ENCODE measurements around the gene NOL6. TPM values are rescaled to one million over a fixed set of nuclear protein-coding genes. Genes with fewer than 3 reads are reported as not detected.

NOL6 gene
- total and polyA plus RNA-seq, 2 of the 13 experiments (the other 11 are each of a cell fraction or from before 2014, with no cell fraction given) = 17.0 to 30.2 TPM

GRCh38 chr9:33443047-33443446 is 30.7 kb downstream of the NOL6 start:
- peak; percentile 65 for DNase-seq (ENCODE audit: low spot score)
- Histone ChIP-seq H3K27me3 (ENCODE audit: control insufficient read depth in 1 of 2, insufficient read depth in 2 of 2, low read length in 2 of 2) (peaks cover 8 to 32% of the 10 kb centered on the region in 2 experiments), H3K79me2 (ENCODE audit: insufficient read depth, low read length) (no peaks in the 10 kb centered on the region), H2AFZ (ENCODE audit: low read length) (no peak overlapping the region), H3K4me1 (ENCODE audit: insufficient read depth, low read length) (peaks cover 58% of the 10 kb centered on the region), H3K27ac (ENCODE audit: extremely low read length, insufficient read depth, low read length) (no peak overlapping the region), H3K36me3 (replicated peaks in 1 of 2; ENCODE audit: control insufficient read depth in 1 of 2, insufficient read depth in 2 of 2, low read length in 2 of 2) (no peaks in the 10 kb centered on the region), H4K20me1 (ENCODE audit: insufficient read depth, low read length) (no peaks in the 10 kb centered on the region), H3K9me3 (ENCODE audit: low read length) (no peaks in the 10 kb centered on the region), H3K4me3 (replicated peaks in 1 of 3; ENCODE audit: insufficient read depth in 1 of 3, low read depth in 2 of 3, low read length in 3 of 3) (peak overlapping the region in 1 of 3 experiments; percentile 25; a peak in 1 of 6 replicates), H3K9ac (ENCODE audit: insufficient read depth, low read depth, low read length) (no peak overlapping the region), H3K4me2 (ENCODE audit: low read depth, low read length) (peak overlapping the region; percentile 57)
- CTCF ChIA-PET (ENCODE audit: low intra/inter-chr PET ratio, low total read pairs) = no interaction called here
- FAIRE-seq = no peak
- POLR2A ChIA-PET = interaction anchor here (1.0 to 2.9 kb wide), 3 partner anchors 10 to 48 kb away, joined by 4 to 10 read pairs (median 9); no protein-coding TSS in a partner anchor
- 23% methylated on average over 4 of the region's 9 CpGs for WGBS (ENCODE audit: low lambda C conversion rate)
- peak; percentile 36; the same call in 2 of the 3 replicates for ATAC-seq
- intact Hi-C loops (cut with micrococcal nuclease; ENCODE audit: unreplicated experiment) = no loop called here
- no TSS peak for BruUV-seq (replicated peaks)
- in situ Hi-C loops (cut with HindIII; ENCODE audit: extremely low pct_ligation_motif_present, low pct_unique_long_range_greater_than_20kb) = no loop called here
- peak; percentile 65; the same call in 1 of the 2 replicates for TF ChIP-seq NR2F2 (IDR thresholded peaks at IDR 0.05; ENCODE audit: borderline replicate concordance, low read depth)
- peak; percentile 39; the same call in 1 of the 2 replicates for TF ChIP-seq FOSL1 (CRISPR knock-in tag; IDR thresholded peaks at IDR 0.05; ENCODE audit: borderline replicate concordance)
- 0 out of 2 replicates have a peak, but pooled peaks have one; percentile 38 for TF ChIP-seq ATF3 (CRISPR knock-in tag; IDR thresholded peaks at IDR 0.05)
- no peak for TF ChIP-seq FOXJ3 (CRISPR knock-in tag; IDR thresholded peaks at IDR 0.05; ENCODE audit: borderline replicate concordance)
- peak; percentile 76 for TF ChIP-seq CEBPG (CRISPR knock-in tag; IDR thresholded peaks at IDR 0.05)
- peak; percentile 59; the same call in 1 of the 2 replicates for TF ChIP-seq ZNF501 (CRISPR knock-in tag; IDR thresholded peaks at IDR 0.05)
- no peak for TF ChIP-seq PHB2 (IDR thresholded peaks at IDR 0.05; ENCODE audit: partially characterized antibody)
- no peak for TF ChIP-seq CREBL2 (CRISPR knock-in tag; IDR thresholded peaks at IDR 0.05; ENCODE audit: borderline replicate concordance)
- TF ChIP-seq DPF2 (CRISPR knock-in tag; IDR thresholded peaks at IDR 0.05; ENCODE audit: borderline replicate concordance, low read depth) = peak; percentile 35; the same call in 1 of the 2 replicates
- peak; percentile 57; the same call in 1 of the 2 replicates for TF ChIP-seq KAT8 (CRISPR knock-in tag; IDR thresholded peaks at IDR 0.05)
- 0 out of 2 replicates have a peak, but pooled peaks have one; percentile 23 for TF ChIP-seq RERE (CRISPR knock-in tag; IDR thresholded peaks at IDR 0.05; ENCODE audit: low read depth)
- TF ChIP-seq ZNF557 (CRISPR knock-in tag; IDR thresholded peaks at IDR 0.05) = no peak
- TF ChIP-seq ZNF839 (CRISPR knock-in tag; IDR thresholded peaks at IDR 0.05; ENCODE audit: borderline replicate concordance) = no peak
- TF ChIP-seq ZNF772 (CRISPR knock-in tag; IDR thresholded peaks at IDR 0.05) = no peak
- peak; percentile 85 for TF ChIP-seq CEBPB (IDR thresholded peaks at IDR 0.05; ENCODE audit: borderline replicate concordance, low read depth, low read length)
- no peak for TF ChIP-seq IRF2 (CRISPR knock-in tag; IDR thresholded peaks at IDR 0.05)
- no peak for TF ChIP-seq KDM2A (CRISPR knock-in tag; IDR thresholded peaks at IDR 0.05; ENCODE audit: borderline replicate concordance, low read depth)

All from HepG2 (cell line).